GM10248 (cell line): Measurements from ENCODE around the gene PTPRQ.

Experiments used
- CTCF ChIA-PET: fragments of 300-600 bp; sonication (Branson Sonifier 250); formaldehyde crosslinking; extraction: SDS; loops from one replicate; lab custom pipeline; 2021; ENCODE audit warnings: antibody characterized with exemption; lab: Yijun Ruan, JAX
- POLR2A ChIA-PET: fragments of 350-650 bp; sonication (Branson Sonifier 250); formaldehyde crosslinking; extraction: SDS; loops from one replicate; lab custom pipeline; 2020; ENCODE audit warnings: antibody characterized with exemption; lab: Yijun Ruan, JAX
- DNase-seq: peaks from one replicate; pipeline ENCODE4 v3.0.0; 2012; ENCODE audit errors: extremely low spot score
- TF ChIP-seq, protein P1 (sequence below): IDR thresholded peaks from 2 replicates; pipeline ENCODE4 v1.5.1; 2012; ENCODE audit warnings: mild to moderate bottlenecking, low read depth; ENCODE audit errors: extremely low read depth, missing control alignments, control extremely low read depth

PTPRQ gene

GRCh38 chr12:80692114-80692513 is 248.1 kb downstream of the PTPRQ start:
- no peak for DNase-seq
- ChIA-PET POLR2A (no interaction called here), CTCF (no interaction called here)
- TF ChIP-seq, protein P1, sequence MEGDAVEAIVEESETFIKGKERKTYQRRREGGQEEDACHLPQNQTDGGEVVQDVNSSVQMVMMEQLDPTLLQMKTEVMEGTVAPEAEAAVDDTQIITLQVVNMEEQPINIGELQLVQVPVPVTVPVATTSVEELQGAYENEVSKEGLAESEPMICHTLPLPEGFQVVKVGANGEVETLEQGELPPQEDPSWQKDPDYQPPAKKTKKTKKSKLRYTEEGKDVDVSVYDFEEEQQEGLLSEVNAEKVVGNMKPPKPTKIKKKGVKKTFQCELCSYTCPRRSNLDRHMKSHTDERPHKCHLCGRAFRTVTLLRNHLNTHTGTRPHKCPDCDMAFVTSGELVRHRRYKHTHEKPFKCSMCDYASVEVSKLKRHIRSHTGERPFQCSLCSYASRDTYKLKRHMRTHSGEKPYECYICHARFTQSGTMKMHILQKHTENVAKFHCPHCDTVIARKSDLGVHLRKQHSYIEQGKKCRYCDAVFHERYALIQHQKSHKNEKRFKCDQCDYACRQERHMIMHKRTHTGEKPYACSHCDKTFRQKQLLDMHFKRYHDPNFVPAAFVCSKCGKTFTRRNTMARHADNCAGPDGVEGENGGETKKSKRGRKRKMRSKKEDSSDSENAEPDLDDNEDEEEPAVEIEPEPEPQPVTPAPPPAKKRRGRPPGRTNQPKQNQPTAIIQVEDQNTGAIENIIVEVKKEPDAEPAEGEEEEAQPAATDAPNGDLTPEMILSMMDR: no peak

DNA sequence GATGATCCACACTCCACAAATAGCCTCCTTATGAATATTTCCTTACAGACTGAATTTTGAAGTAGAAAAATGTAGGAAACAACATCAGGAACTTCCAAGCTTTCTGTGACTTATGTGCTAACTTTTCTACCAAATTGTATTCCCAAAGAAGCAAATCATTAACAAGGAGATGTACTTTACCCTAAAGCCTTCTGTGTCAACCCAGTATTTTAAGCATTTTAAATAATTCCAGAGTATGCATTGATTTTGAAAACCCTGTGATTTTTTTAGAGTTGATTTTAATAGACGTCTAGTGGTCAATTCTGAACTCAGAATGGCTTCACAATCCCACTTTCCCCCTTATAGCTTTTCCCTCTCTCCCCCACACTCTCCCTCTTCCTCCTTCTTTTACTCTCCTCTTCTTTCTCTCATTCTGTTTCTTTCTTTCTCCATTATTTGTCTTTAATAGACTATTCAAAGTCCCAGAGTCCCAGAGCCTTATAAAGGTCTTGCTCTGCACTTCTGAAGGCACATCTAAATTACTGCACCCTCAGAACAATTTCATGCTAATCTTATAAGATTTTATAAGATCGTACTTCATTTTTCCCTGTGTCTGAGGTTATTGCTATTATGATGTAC is 253.3 kb downstream of the PTPRQ start:
- ChIA-PET CTCF (interaction anchor here (2.2 kb wide), 1 partner anchor 11 kb away, joined by 6 read pairs; no protein-coding TSS in a partner anchor), POLR2A (no interaction called here)
- TF ChIP-seq, protein P1: no peak
- DNase-seq: no peak

DNA sequence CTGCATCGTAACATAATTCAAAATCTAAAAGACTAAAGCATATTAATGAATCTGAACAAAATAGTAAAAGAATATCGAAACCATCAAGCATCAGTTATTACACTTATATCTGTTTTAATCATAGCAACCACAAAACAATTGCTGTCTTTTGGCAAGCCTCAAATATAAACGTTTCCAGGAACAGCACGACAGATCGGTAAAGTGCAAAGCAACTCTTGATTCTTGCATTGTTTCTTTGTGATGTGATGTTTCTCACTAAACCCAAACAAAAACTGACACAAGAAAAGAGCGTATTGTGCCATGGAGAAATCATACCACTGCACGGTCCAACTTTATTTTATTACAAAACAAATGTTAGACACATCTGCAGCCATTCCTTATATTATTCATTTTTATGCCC is 254.2 kb downstream of the PTPRQ start:
- ChIA-PET CTCF (interaction anchor here (2.0 kb wide), 1 partner anchor 12 kb away, joined by 9 read pairs; no protein-coding TSS in a partner anchor), POLR2A (no interaction called here)
- TF ChIP-seq, protein P1: no peak
- DNase-seq: no peak

DNA sequence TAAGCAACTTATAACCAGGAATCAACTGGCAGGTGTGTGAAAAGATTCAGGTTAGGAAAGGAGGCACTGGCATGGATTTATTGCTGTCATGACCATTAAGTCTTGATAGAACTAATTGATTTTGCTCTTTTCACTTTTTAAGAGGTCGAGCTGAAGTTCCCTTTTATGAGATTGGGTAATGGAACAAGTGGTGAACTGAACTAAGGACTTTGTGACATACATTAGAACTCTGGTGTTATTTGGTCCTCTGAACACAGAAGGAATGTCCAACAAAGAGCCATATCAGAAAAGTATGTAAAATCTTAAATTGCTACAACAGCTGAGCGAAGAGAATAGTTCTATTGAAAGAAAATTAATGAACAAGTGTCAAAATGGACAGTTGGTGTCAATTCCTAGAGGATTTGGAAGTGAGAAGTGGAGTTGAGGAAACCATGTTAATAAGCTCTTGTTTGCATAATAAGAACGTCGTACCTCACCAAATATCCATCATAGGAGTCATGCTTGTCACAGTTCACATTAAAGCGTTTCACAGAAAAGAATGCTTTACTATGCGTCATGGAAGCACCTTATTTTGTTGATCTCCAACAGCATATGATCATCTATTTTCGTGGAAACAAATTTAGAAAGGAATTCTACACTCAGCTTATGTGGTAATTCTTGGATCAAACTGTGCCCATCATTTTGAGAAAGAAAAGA is 255.0 kb downstream of the PTPRQ start:
- TF ChIP-seq, protein P1: no peak
- ChIA-PET CTCF (interaction anchor here (1.1 to 2.0 kb wide), 2 partner anchors 11 to 20 kb away, joined by 3 to 9 read pairs; no protein-coding TSS in a partner anchor), POLR2A (no interaction called here)
- DNase-seq: no peak

- TF ChIP-seq, protein P1: no peak
- DNase-seq: no peak
- ChIA-PET POLR2A (no interaction called here), CTCF (no interaction called here)
Observed at GRCh38 chr12:80700327-80700726, 256.3 kb downstream of the PTPRQ start.

GRCh38 chr12:80701388-80701787 is 257.4 kb downstream of the PTPRQ start:
- DNase-seq: no peak
- POLR2A ChIA-PET: no interaction called here
- CTCF ChIA-PET: interaction anchor here (0.9 kb wide), 1 partner anchor 9 kb away, joined by 3 read pairs; no protein-coding TSS in a partner anchor
- TF ChIP-seq, protein P1: no peak
